ENCODE results near the gene ATG10. TPM values are rescaled to one million over a fixed set of nuclear protein-coding genes. Genes with fewer than 3 reads are reported as not detected.

The ATG10 gene
- total RNA-seq, 1 donor from 2014 or later = 4.3 TPM

- Mint-ChIP-seq H3K4me1 (ENCODE audit: low read depth, unreplicated experiment) (peaks cover 8% of the 10 kb centered on the region), H3K4me3 (ENCODE audit: unreplicated experiment) (no peak overlapping the region), H3K9me3 (ENCODE audit: unreplicated experiment) (no peaks in the 10 kb centered on the region), H3K27me3 (ENCODE audit: low read depth, unreplicated experiment) (no peaks in the 10 kb centered on the region), H3K27ac (ENCODE audit: unreplicated experiment) (no peak overlapping the region), H3K36me3 (ENCODE audit: low read depth, unreplicated experiment) (no peaks in the 10 kb centered on the region)
- no peaks in the 10 kb centered on the region for H4K20me1 ChIP-seq (ENCODE audit: insufficient read depth, low read length)
- no peak overlapping the region for H3K4me3 ChIP-seq (ENCODE audit: insufficient read depth, low read depth, low read length)
- H3K4me1 ChIP-seq (ENCODE audit: insufficient read depth, low read length) = no peaks in the 10 kb centered on the region
- no peak overlapping the region for H3K9ac ChIP-seq (ENCODE audit: low read length)
- H3K27me3 ChIP-seq (ENCODE audit: insufficient read depth, low read length) = no peaks in the 10 kb centered on the region
- H2AFZ ChIP-seq (ENCODE audit: low read depth, low read length) = no peak overlapping the region
- no peak overlapping the region for H3K27ac ChIP-seq (ENCODE audit: low read depth, low read length)
- H3K9me3 ChIP-seq (ENCODE audit: insufficient read depth, low read depth, low read length) = no peaks in the 10 kb centered on the region
- no peak for TF ChIP-seq EZH2 (IDR thresholded peaks at IDR 0.05; ENCODE audit: insufficient read depth, low read length)
- DNase-seq (ENCODE audit: low read depth) (peak; percentile 44), FAIRE-seq (no peak)
- no peaks in the 10 kb centered on the region for H3K36me3 ChIP-seq (ENCODE audit: insufficient read depth, low read length)
- no peak overlapping the region for H3K4me2 ChIP-seq (ENCODE audit: low read length)
- H3K79me2 ChIP-seq (ENCODE audit: insufficient read depth, low read length) = no peaks in the 10 kb centered on the region
These were observed 251.1 kb downstream of the ATG10 start for GRCh38 chr5:82222597-82223574.

GRCh38 chr5:82225525-82226172, 253.8 kb downstream of the ATG10 start:
- no peaks in the 10 kb centered on the region for H3K9me3 ChIP-seq (ENCODE audit: insufficient read depth, low read depth, low read length)
- no peak overlapping the region for H3K9ac ChIP-seq (ENCODE audit: low read length)
- H3K4me3 ChIP-seq (ENCODE audit: insufficient read depth, low read depth, low read length) = no peak overlapping the region
- Mint-ChIP-seq H3K4me3 (ENCODE audit: unreplicated experiment) (peak overlapping the region; percentile 50), H3K27me3 (ENCODE audit: low read depth, unreplicated experiment) (no peaks in the 10 kb centered on the region), H3K27ac (ENCODE audit: unreplicated experiment) (no peak overlapping the region), H3K9me3 (ENCODE audit: unreplicated experiment) (no peaks in the 10 kb centered on the region), H3K36me3 (ENCODE audit: low read depth, unreplicated experiment) (no peaks in the 10 kb centered on the region), H3K4me1 (ENCODE audit: low read depth, unreplicated experiment) (peaks cover 8% of the 10 kb centered on the region)
- no peaks in the 10 kb centered on the region for H3K36me3 ChIP-seq (ENCODE audit: insufficient read depth, low read length)
- no peaks in the 10 kb centered on the region for H3K4me1 ChIP-seq (ENCODE audit: insufficient read depth, low read length)
- no peaks in the 10 kb centered on the region for H4K20me1 ChIP-seq (ENCODE audit: insufficient read depth, low read length)
- H2AFZ ChIP-seq (ENCODE audit: low read depth, low read length) = no peak overlapping the region
- peak overlapping the region; percentile 31 for H3K4me2 ChIP-seq (ENCODE audit: low read length)
- TF ChIP-seq EZH2 (IDR thresholded peaks at IDR 0.05; ENCODE audit: insufficient read depth, low read length) (no peak), CTCF (IDR thresholded peaks at IDR 0.05; ENCODE audit: insufficient read depth, low read depth, low read length) (peak; percentile 91)
- H3K27me3 ChIP-seq (ENCODE audit: insufficient read depth, low read length) = no peaks in the 10 kb centered on the region
- FAIRE-seq = peak; percentile 78
- no peak overlapping the region for H3K27ac ChIP-seq (ENCODE audit: low read depth, low read length)
- no peaks in the 10 kb centered on the region for H3K79me2 ChIP-seq (ENCODE audit: insufficient read depth, low read length)
- peak; percentile 22 for DNase-seq (ENCODE audit: low read depth)

- Histone ChIP-seq H3K9me3 (ENCODE audit: insufficient read depth, low read depth, low read length) (no peaks in the 10 kb centered on the region), H3K27ac (ENCODE audit: low read depth, low read length) (no peak overlapping the region), H3K4me1 (ENCODE audit: insufficient read depth, low read length) (no peaks in the 10 kb centered on the region), H3K9ac (ENCODE audit: low read length) (no peak overlapping the region), H2AFZ (ENCODE audit: low read depth, low read length) (no peak overlapping the region), H3K27me3 (ENCODE audit: insufficient read depth, low read length) (no peaks in the 10 kb centered on the region), H3K4me2 (ENCODE audit: low read length) (no peak overlapping the region), H3K4me3 (ENCODE audit: insufficient read depth, low read depth, low read length) (no peak overlapping the region), H3K36me3 (ENCODE audit: insufficient read depth, low read length) (no peaks in the 10 kb centered on the region), H4K20me1 (ENCODE audit: insufficient read depth, low read length) (no peaks in the 10 kb centered on the region), H3K79me2 (ENCODE audit: insufficient read depth, low read length) (no peaks in the 10 kb centered on the region)
- Mint-ChIP-seq H3K27ac (ENCODE audit: unreplicated experiment) (no peak overlapping the region), H3K4me1 (ENCODE audit: low read depth, unreplicated experiment) (no peaks in the 10 kb centered on the region), H3K4me3 (ENCODE audit: unreplicated experiment) (no peak overlapping the region), H3K27me3 (ENCODE audit: low read depth, unreplicated experiment) (no peaks in the 10 kb centered on the region), H3K36me3 (ENCODE audit: low read depth, unreplicated experiment) (no peaks in the 10 kb centered on the region), H3K9me3 (ENCODE audit: unreplicated experiment) (no peaks in the 10 kb centered on the region)
- no peak for DNase-seq (ENCODE audit: low read depth)
- TF ChIP-seq CTCF (IDR thresholded peaks at IDR 0.05; ENCODE audit: insufficient read depth, low read depth, low read length) (no peak), EZH2 (IDR thresholded peaks at IDR 0.05; ENCODE audit: insufficient read depth, low read length) (no peak)
- FAIRE-seq = no peak
These were observed 263.1 kb downstream of the ATG10 start for GRCh38 chr5:82234885-82235284.

Measured in astrocyte (in vitro differentiated cells and primary cell).